Muscle layer of colon (tissue), 2 donors: ENCODE measurements around the gene TPSG1.
"Not testable (repeated sequence)": the region's sequence is repeated elsewhere in the genome, so short reads cannot be mapped to it uniquely, and the experiment has no call there.

Experiments
- H3K27ac ChIP-seq: one replicate; pipeline ENCODE4 v1.7.0; 2013; ENCODE audit warnings: low read depth, mild to moderate bottlenecking, low read length, moderate library complexity
- H3K27me3 ChIP-seq, 2 donors: one replicate each; pipeline ENCODE4 v1.7.0; 2013; ENCODE audit warnings: low read length in 2 of 2, mild to moderate bottlenecking in 2 of 2; ENCODE audit not compliant: insufficient read depth in 2 of 2, control insufficient read depth in 1 of 2
- H3K36me3 ChIP-seq: one replicate; pipeline ENCODE4 v1.7.0; 2013; ENCODE audit warnings: mild to moderate bottlenecking, low read length; ENCODE audit not compliant: insufficient read depth
- H3K4me1 ChIP-seq: one replicate; pipeline ENCODE4 v1.7.0; 2013; ENCODE audit warnings: mild to moderate bottlenecking, low read length; ENCODE audit not compliant: insufficient read depth
- H3K4me3 ChIP-seq, 2 donors: one replicate each; pipeline ENCODE4 v1.7.0; 2013; ENCODE audit warnings: low read length in 2 of 2, low read depth in 1 of 2, mild to moderate bottlenecking in 1 of 2, moderate library complexity in 1 of 2
- H3K9ac ChIP-seq: one replicate; pipeline ENCODE4 v1.7.0; 2013; ENCODE audit warnings: low read length
- H3K9me3 ChIP-seq: one replicate; pipeline ENCODE4 v1.7.0; 2013; ENCODE audit warnings: mild to moderate bottlenecking, low read length
- donor health status: abdominal sarcoma.
- donor health status: Adenocarcinoma of cecum.

Gene TPSG1

DNA sequence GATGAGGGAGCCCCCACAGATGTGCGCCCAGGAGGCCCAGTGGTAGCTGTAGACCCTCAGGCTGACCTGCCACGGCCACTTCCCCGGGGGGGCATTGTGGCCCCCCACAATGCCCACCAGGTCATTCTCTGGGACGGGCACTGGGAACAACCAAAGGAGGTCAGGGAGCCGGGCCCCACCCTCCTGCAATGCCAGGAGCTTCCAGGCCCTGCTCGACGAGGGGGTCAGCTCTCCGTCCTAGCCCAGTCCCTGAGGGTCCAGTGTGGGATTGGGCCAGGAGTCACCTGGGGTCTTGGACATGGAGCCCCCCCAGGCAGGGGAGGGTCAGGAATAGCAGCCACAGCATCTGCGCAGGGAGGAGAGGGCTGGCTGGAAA is 37.8 kb upstream of the TPSG1 start:
- H3K27ac ChIP-seq = no peak overlapping the region

DNA sequence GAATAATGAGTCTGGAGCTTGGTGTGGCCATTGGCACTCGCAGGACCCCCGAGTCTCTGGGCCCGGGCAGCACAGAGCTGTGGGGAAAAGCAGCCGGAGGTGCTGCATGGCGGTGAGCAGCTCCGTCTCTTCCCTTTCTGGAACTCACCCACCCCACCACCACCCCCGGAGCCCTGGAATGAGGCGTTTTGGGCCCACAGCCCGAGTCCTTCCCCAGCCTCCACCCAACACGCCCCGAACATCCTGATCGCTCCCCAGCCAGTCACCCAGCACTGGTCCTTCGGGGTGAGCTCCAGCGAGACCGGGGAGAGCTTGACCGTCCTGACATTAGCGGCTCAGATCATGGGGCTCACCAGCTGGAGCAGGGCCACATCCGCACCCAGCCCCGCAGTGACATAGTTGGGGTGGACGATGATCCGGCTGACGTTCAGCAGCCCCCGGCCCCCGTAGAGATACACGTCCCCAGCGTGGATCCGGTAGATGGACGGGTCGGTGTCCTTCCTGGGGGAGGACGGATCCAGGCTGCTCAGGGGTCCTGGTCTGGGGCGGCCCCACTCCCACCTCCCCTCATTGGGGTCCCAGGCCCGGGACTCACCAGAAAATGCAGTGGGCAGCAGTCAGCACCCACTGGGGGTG is 37.3 kb upstream of the TPSG1 start:
- no peaks in the 10 kb centered on the region for H3K36me3 ChIP-seq
- H3K9ac ChIP-seq = no peak overlapping the region
- no peaks in the 10 kb centered on the region for H3K4me1 ChIP-seq
- H3K27ac ChIP-seq = no peak overlapping the region
- H3K27me3 ChIP-seq = peaks cover 0 to 63% of the 10 kb centered on the region in 2 donors
- no peak overlapping the region for H3K4me3 ChIP-seq
- H3K9me3 ChIP-seq = no peaks in the 10 kb centered on the region

More for the DNA sequence above, 37.8 kb upstream of the TPSG1 start:
- H3K4me3 ChIP-seq = no peak overlapping the region
- no peaks in the 10 kb centered on the region for H3K36me3 ChIP-seq
- no peaks in the 10 kb centered on the region for H3K9me3 ChIP-seq
- H3K27me3 ChIP-seq = peaks cover 0 to 58% of the 10 kb centered on the region in 2 donors
- no peak overlapping the region for H3K9ac ChIP-seq
- no peaks in the 10 kb centered on the region for H3K4me1 ChIP-seq

- Histone ChIP-seq H3K4me1 (no peaks in the 10 kb centered on the region), H3K9ac (no peak overlapping the region), H3K27me3 (peaks cover 0 to 73% of the 10 kb centered on the region in 2 donors), H3K9me3 (no peaks in the 10 kb centered on the region), H3K36me3 (no peaks in the 10 kb centered on the region), H3K4me3 (no peak overlapping the region), H3K27ac (no peak overlapping the region)
These were observed 36.2 kb upstream of the TPSG1 start for GRCh38 chr16:1261131-1261892.

- Histone ChIP-seq H3K4me1 (no peaks in the 10 kb centered on the region), H3K9me3 (no peaks in the 10 kb centered on the region), H3K27ac (no peak overlapping the region), H3K9ac (no peak overlapping the region), H3K27me3 (peaks cover 0 to 76% of the 10 kb centered on the region in 2 donors), H3K4me3 (no peak overlapping the region), H3K36me3 (no peaks in the 10 kb centered on the region)
These were observed 35.1 kb upstream of the TPSG1 start for GRCh38 chr16:1260101-1260680.

DNA sequence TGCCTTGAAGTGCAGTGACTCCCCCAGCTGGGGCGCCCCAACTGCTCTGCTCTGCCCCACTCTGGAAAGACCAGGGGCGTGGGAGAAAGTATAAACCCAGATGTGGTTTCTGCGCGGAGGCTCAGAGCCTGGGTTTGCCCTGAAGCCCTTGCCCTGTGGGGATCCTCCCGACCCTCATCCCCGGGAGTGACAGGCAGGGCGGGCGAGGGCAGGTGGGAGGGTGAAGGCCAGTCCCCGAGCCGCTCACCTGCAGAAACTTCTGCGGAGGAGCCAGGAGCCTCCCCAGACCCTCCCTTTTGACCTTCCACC is 34.6 kb upstream of the TPSG1 start:
- Histone ChIP-seq H3K36me3 (no peaks in the 10 kb centered on the region), H3K27ac (no peak overlapping the region), H3K4me3 (no peak overlapping the region), H3K27me3 (peaks cover 0 to 76% of the 10 kb centered on the region in 2 donors), H3K9me3 (no peaks in the 10 kb centered on the region), H3K9ac (no peak overlapping the region), H3K4me1 (no peaks in the 10 kb centered on the region)

DNA sequence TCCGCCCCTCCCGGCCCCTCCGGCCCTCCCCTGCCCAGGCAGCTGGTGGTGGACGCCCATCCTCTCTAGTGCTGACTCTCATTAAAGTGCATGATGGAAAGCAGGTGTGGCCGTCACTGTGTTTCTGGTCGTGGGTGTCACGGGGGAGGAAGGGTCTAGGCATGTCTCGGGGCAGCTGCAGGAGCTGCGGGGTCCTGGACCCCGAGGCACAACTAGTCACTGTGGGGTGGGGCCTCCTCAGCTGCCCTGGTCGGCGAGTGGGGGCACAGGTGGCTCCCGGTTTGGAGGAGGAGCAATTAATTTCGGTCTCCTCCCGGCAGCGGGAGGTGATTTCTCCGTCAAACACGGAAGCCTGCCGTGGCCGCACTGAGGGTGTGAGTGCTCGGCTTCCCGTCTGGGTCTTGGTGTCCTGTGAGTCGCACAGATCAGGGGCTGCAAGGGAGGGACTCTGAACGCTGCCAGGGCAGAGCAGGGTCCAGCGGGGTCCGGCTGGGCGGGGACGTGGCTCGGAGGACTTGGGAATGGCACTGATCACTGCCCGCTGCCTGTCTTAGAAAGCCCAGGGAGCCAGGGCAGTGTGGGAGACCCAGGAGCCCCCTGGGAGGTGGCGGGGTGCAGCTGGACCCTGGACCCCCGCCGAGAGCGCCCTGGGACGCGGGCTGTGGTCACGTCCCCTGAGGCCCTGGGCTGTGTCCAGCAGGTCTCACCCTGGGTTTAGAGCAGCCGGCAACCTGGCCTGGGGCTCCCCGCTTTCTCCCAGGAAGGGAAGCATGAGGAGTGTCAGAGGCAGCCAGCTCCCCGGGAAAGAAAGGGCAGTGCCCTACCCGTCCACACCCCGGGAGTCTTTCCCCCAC is 34.1 kb upstream of the TPSG1 start:
- peaks cover 0 to 76% of the 10 kb centered on the region in 2 donors for H3K27me3 ChIP-seq
- no peak overlapping the region for H3K9ac ChIP-seq

DNA sequence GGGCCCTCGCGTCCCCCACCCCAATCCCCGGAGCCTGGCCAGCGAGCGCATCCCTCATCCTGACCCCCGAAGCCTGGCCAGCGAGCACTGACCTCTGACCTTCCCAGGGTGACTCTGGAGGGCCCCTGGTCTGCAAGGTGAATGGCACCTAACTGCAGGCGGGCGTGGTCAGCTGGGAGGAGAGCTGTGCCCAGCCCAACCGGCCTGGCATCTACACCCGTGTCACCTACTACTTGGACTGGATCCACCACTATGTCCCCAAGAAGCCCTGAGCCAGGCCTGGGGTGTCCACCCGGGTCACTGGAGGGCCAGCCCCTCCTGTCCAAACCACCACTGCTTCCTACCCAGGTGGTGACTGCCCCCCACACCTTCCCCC is 33.1 kb upstream of the TPSG1 start:
- Histone ChIP-seq H3K27ac (no peak overlapping the region), H3K9me3 (no peaks in the 10 kb centered on the region), H3K27me3 (peaks cover 0 to 69% of the 10 kb centered on the region in 2 donors), H3K4me1 (no peaks in the 10 kb centered on the region), H3K9ac (no peak overlapping the region), H3K4me3 (no peak overlapping the region), H3K36me3 (no peaks in the 10 kb centered on the region)

More for the DNA sequence above, 34.1 kb upstream of the TPSG1 start:
- H3K4me3 ChIP-seq = no peak overlapping the region
- H3K4me1 ChIP-seq = no peaks in the 10 kb centered on the region
- H3K9me3 ChIP-seq = no peaks in the 10 kb centered on the region
- H3K27ac ChIP-seq = no peak overlapping the region
- H3K36me3 ChIP-seq = no peaks in the 10 kb centered on the region

DNA sequence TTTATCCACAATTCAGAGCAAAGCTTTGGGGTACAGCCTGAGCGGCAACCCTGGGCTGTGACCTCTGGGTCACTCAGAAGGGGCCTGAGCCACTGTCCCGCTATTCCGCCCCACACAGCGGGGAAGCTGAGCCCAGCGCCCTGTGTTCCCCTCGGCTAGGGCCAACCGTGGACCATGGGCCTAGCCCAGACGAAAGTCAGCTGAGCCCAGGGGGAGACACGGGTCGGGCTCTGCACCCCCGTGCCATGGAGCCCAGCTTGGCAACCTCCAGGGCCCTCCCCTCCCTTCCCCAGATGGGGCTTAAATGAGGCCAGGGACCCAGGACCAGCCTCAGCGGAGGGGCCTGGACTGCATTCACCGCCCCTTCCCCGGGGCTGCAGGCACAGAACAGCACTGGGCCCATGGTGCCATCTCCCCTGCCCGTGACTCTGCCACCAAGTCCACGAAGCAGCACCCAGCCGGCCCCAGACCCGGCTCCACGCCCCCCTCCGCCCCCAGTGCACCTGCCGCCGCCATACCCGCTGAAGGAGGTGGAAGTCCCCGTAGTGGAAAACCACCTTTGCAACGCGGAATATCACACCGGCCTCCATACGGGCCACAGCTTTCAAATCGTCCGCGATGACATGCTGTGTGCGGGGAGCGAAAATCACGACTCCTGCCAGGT is 32.6 kb upstream of the TPSG1 start:
- Histone ChIP-seq H3K9me3 (no peaks in the 10 kb centered on the region), H3K27ac (no peak overlapping the region), H3K27me3 (peaks cover 0 to 64% of the 10 kb centered on the region in 2 donors), H3K4me1 (no peaks in the 10 kb centered on the region), H3K9ac (no peak overlapping the region), H3K4me3 (no peak overlapping the region), H3K36me3 (no peaks in the 10 kb centered on the region)

GRCh38 chr16:1256874-1257322 is 31.8 kb upstream of the TPSG1 start:
- no peak overlapping the region for H3K27ac ChIP-seq
- peaks cover 0 to 56% of the 10 kb centered on the region in 2 donors for H3K27me3 ChIP-seq
- no peak overlapping the region for H3K9ac ChIP-seq
- no peaks in the 10 kb centered on the region for H3K4me1 ChIP-seq
- H3K9me3 ChIP-seq = no peaks in the 10 kb centered on the region
- no peak overlapping the region for H3K4me3 ChIP-seq
- H3K36me3 ChIP-seq = no peaks in the 10 kb centered on the region

GRCh38 chr16:1256296-1256873 is 31.3 kb upstream of the TPSG1 start:
- not testable (repeated sequence) for H3K27ac ChIP-seq, H3K4me3 ChIP-seq, H3K36me3 ChIP-seq, H3K4me1 ChIP-seq, H3K9me3 ChIP-seq, H3K9ac ChIP-seq
- peaks cover 0 to 50% of the 10 kb centered on the region in 2 donors for H3K27me3 ChIP-seq
